Coronary artery (tissue), 2 donors: Measurements from ENCODE around the gene NKPD1.
A peak's percentile ranks its signal among the peaks of the same experiment; 100 is the strongest.

Experiments used
- DNase-seq: peaks from one replicate; pipeline ENCODE4 v3.0.0-alpha.2; 2017; ENCODE audit warnings: low spot score
- H3K27ac ChIP-seq, 2 donors: fragments of 200-600 bp; sonication (generic); one replicate each; pipeline ENCODE4 v1.5.1; 2016 to 2019
- H3K4me3 ChIP-seq: fragments of 200-600 bp; sonication (generic); 2 replicates; pipeline ENCODE4 v1.5.1; 2016; ENCODE audit warnings: mild to moderate bottlenecking, moderate library complexity
- TF ChIP-seq, protein P1 (sequence below): fragments of 200-600 bp; sonication (generic); IDR thresholded peaks from one replicate; pipeline ENCODE4 v1.5.1; 2019; ENCODE audit warnings: antibody characterized with exemption

The NKPD1 gene

DNA sequence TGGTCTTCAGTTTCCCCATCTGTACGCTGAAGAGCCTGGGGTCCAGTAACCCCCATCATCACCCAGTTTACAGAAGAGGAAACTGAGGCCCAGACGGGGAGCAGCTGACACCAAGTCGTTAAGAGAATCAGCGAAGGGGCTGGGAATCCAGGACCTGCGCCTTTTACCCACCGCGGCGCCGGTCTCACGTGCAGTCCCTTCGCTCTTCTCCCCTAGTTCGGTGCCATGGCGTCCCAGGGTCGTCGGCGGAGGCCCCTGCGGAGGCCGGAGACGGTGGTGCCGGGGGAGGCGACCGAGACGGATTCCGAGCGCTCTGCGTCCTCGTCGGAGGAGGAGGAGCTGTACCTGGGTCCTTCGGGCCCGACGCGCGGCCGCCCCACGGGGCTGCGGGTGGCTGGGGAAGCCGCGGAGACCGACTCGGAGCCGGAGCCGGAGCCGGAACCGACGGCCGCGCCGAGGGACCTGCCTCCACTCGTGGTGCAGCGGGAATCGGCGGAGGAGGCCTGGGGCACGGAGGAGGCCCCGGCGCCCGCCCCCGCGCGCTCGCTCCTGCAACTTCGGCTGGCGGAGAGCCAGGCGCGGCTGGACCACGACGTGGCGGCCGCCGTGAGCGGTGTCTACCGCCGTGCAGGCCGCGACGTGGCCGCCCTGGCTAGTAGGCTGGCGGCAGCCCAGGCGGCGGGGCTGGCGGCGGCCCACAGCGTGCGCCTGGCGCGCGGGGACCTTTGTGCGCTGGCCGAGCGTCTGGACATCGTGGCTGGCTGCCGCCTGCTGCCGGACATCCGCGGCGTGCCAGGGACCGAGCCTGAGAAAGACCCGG, 18.5 kb upstream of the NKPD1 start:
- TF ChIP-seq, protein P1, sequence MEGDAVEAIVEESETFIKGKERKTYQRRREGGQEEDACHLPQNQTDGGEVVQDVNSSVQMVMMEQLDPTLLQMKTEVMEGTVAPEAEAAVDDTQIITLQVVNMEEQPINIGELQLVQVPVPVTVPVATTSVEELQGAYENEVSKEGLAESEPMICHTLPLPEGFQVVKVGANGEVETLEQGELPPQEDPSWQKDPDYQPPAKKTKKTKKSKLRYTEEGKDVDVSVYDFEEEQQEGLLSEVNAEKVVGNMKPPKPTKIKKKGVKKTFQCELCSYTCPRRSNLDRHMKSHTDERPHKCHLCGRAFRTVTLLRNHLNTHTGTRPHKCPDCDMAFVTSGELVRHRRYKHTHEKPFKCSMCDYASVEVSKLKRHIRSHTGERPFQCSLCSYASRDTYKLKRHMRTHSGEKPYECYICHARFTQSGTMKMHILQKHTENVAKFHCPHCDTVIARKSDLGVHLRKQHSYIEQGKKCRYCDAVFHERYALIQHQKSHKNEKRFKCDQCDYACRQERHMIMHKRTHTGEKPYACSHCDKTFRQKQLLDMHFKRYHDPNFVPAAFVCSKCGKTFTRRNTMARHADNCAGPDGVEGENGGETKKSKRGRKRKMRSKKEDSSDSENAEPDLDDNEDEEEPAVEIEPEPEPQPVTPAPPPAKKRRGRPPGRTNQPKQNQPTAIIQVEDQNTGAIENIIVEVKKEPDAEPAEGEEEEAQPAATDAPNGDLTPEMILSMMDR = no peak
- peak overlapping the region; percentile 74 to 93 for H3K27ac ChIP-seq
- DNase-seq = no peak

DNA sequence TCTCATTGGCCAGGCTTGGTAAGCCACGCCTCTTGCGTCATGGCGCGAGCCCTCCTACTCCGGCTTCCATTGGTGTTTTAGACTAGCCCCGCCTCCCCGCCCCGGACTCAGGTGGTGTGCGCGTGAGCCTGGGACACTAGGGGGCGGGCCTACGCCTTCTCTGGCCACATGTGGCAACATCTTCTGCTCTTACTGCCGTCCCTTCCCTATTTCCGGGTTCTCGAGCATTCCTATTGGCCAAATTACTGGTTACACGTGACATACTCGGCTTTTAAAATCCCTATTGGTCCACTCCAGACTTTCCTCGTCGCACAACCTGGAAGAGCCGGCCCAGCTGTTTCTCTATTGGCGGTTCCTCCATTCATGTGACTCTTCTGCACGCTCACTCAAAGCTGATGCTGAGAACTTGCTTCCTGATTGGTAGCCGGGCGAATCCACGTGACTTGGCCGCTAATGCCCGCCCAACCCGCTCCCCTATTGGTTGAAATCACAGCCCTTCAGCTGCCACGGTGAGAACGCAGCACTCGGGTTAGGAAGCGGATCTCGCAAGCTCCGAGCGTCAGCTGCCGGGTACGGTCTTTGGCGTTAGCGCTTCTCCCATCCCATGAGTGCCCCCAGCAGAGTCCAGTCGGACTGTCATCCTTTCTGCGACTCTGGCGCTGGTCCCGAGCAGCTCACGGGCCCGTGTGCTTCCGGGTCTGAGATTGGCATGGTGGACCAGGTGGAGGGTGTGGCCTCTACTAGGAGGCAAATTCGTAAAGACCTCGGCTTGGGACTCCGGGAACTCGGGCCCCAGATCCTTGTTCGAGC, 17.7 kb upstream of the NKPD1 start, which contains the start of gene BLOC1S3:
Gene BLOC1S3 (plus strand): TSS at position 523 of the 810 bp plus-strand sequence. CDS start 513 bp downstream, outside the sequence.
- Histone ChIP-seq H3K4me3 (peak within 1 kb of the TSS; percentile 78), H3K27ac (peak within 1 kb of the TSS; percentile 93 to 96)
- peak; percentile 100 for DNase-seq
- TF ChIP-seq, protein P1 = no peak

More for the DNA sequence above, 18.5 kb upstream of the NKPD1 start:
- H3K4me3 ChIP-seq = peak overlapping the region; percentile 72

DNA sequence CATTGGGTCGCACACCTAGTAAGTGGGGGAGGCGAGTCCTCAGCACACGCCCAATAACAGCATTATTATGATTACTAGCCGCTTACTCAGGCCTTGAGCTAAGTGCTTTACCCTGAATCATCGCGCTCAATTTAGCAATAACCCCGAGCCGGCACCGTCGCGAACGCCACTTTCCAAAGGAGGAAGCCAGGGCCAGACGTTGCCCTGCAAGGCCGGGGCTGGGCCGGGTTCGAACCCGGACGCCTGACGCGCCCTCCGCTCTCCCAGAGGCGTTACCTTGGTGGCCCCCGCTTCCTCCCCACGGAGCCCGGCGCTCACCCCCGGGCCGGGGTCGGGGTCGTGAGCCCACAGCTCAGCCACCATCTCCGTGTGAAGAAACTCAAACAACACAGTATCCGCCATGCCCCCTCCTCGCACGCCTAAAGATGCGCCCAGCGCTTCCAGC, 17.1 kb upstream of the NKPD1 start, which contains the start of gene TRAPPC6A:
Gene TRAPPC6A (minus strand): TSS at position 421 of the 445 bp plus-strand sequence. CDS start 19 bp downstream, at position 402.
- DNase-seq = no peak
- Histone ChIP-seq H3K4me3 (peak within 1 kb of the TSS; percentile 78), H3K27ac (peak within 1 kb of the TSS; percentile 93 to 96)
- TF ChIP-seq, protein P1 = no peak

DNA sequence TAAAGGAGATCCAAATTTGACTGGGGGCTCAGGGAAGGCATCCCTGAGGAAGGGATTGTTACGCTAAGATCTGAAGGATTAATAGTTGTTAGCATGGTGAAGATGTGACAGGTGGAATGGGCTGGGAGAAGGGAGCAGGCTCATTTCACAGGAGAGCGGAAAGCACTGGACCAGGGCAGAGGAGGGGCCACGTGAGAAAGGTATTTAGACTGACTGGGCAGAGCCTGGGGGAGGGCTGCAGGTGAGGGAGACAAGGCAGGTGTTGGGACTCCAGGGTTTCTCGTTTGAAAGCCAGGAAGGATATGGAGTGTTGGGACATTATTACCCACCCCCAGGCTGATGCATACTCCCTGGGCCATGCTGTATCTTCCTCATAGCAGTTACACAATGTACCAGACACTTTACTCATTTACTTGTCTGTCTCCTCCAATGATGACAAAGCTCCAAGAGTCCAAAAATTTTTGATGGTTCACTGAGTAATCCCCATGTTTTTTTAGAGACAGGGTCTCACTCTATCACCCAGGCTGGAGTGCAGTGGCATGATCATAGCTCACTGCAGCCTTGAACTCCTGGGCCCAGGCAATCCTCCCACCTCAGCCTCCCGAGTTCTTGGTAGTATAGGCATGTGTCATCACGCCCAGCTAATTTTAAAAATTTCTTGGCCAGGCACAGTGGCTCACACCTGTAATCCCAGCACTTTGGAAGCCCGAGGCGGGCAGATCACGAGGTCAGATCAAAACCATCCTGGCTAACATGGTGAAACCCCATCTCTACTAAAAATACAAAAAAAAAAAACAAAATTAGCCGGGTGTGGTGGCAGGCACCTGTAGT, 14.9 kb upstream of the NKPD1 start:
- Histone ChIP-seq H3K4me3 (no peak overlapping the region), H3K27ac (no peak overlapping the region)
- TF ChIP-seq, protein P1 = no peak
- no peak for DNase-seq

DNA sequence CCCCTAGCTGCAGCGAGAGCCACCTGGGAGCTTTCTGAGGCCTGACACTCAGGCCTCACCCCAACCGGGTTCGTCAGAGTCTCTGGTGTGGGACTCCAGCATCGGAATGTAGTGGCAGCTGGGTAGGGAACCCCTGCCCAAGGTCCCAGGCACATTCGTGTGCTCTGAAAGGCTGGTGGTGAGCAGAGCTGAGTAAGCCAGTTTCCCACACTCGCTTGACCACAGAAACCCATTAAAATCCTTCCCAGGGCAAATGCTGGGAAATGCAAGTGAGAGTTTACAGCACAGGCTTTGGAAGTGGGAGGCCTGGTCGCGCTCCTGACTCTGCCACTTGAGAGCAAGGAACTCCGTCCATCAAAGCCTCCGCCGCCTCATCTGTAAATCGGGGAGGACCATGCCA, 13.0 kb upstream of the NKPD1 start:
- H3K27ac ChIP-seq = no peak overlapping the region
- DNase-seq = no peak
- TF ChIP-seq, protein P1 = no peak
- H3K4me3 ChIP-seq = no peak overlapping the region

DNA sequence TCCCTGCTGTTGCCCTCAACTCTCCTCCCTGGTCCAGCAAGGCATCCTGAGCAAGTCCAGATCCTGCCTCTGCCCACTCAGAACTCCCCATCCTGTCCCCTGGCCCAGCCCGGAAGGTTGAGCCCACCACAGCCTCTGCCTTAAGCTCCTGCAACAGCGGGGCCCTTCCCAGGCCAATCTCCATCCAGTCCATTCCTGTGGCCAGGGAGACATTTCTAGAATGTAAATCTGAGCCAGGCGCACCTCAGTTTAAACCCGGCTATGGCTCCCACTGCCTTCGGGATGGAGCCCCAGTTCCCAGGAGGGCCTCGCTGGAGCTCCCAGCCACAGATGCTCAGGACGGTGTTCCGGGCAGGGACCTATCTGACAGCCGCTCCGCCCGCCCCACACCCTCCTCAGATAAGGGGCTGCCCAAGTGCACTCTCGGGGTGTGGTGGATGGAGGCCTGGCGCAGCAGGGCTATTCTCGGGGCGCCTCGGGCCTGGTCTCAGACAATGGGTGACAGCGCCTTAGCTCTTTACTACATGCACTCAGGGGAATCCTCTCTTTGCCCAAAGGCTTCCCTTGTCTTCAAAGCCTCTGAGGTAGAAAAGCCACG, 11.9 kb upstream of the NKPD1 start:
- DNase-seq = no peak
- Histone ChIP-seq H3K27ac (peak overlapping the region in 1 of 2 donors; percentile 35), H3K4me3 (no peak overlapping the region)
- TF ChIP-seq, protein P1 = no peak
